SU-DHL-6 (cell line): ENCODE results near the gene IFIT3.
"Not testable (repeated sequence)": the region's sequence is repeated elsewhere in the genome, so short reads cannot be mapped to it uniquely, and the experiment has no call there.

Source experiments
- H2AFZ ChIP-seq: fragments of 200-600 bp; sonication (generic); 2 replicates; pipeline ENCODE4 v1.6.1; 2014; ENCODE audit warnings: low read depth, mild to moderate bottlenecking, moderate library complexity, mixed read lengths, antibody characterized with exemption, low read length; ENCODE audit not compliant: severe bottlenecking
- H3F3A ChIP-seq: fragments of 200-600 bp; shearing (Covaris generic); 2 replicates; pipeline ENCODE4 v1.6.0; 2016; ENCODE audit warnings: antibody characterized with exemption, mild to moderate bottlenecking; ENCODE audit not compliant: insufficient read depth
- H3K27ac ChIP-seq: fragments of 200-600 bp; sonication (generic); 2 replicates; pipeline ENCODE4 v1.5.1; 2016; ENCODE audit warnings: low read depth, mild to moderate bottlenecking, low read length, moderate library complexity, mixed read lengths
- H3K27me3 ChIP-seq: fragments of 200-600 bp; sonication (generic), shearing (Covaris generic); 2 replicates; pipeline ENCODE4 v1.6.0; 2014; ENCODE audit warnings: mild to moderate bottlenecking, low read length
- H3K36me3 ChIP-seq: fragments of 200-600 bp; sonication (generic); 2 replicates; pipeline ENCODE4 v1.6.1; 2014; ENCODE audit warnings: mild to moderate bottlenecking, low read length, mixed read lengths
- H3K4me2 ChIP-seq: fragments of 300-600, 200-600 bp; shearing (Covaris generic), sonication (generic); 2 replicates; pipeline ENCODE4 v1.6.0; 2014; ENCODE audit warnings: low read length, low read depth, mild to moderate bottlenecking; ENCODE audit not compliant: poor library complexity, severe bottlenecking
- H3K4me3 ChIP-seq: fragments of 200-600 bp; sonication (generic); 2 replicates; pipeline ENCODE4 v1.5.1; 2014; ENCODE audit warnings: antibody characterized with exemption, low read length, mild to moderate bottlenecking, mixed read lengths; ENCODE audit not compliant: insufficient read depth, poor library complexity, severe bottlenecking
- H3K79me2 ChIP-seq: fragments of 200-600 bp; sonication (generic); 2 replicates; pipeline ENCODE4 v1.6.1; 2014; ENCODE audit warnings: mild to moderate bottlenecking, low read length, moderate library complexity; ENCODE audit not compliant: insufficient read depth
- H3K9ac ChIP-seq: fragments of 200-600 bp; sonication (generic); 2 replicates; pipeline ENCODE4 v1.7.0; 2014; ENCODE audit warnings: mild to moderate bottlenecking, low read length
- H3K9me2 ChIP-seq: fragments of 200-600 bp; sonication (generic); replicated peaks from 2 replicates; pipeline ENCODE4 v1.6.1; 2014; ENCODE audit warnings: low read length; ENCODE audit not compliant: insufficient read depth
- H3K9me3 ChIP-seq: fragments of 200-600 bp; sonication (generic); 2 replicates; pipeline ENCODE4 v1.6.1; 2014; ENCODE audit warnings: low read length, mixed read lengths; ENCODE audit not compliant: insufficient read depth
- H4K20me1 ChIP-seq: fragments of 200-600 bp; sonication (generic); 2 replicates; pipeline ENCODE4 v1.6.1; 2014; ENCODE audit warnings: low read depth, mild to moderate bottlenecking, antibody characterized with exemption, low read length, moderate library complexity, mixed read lengths
- EZH2phosphoT487 ChIP-seq: fragments of 200-600 bp; sonication (generic), shearing (Covaris generic); conservative IDR thresholded peaks from 2 replicates; pipeline ENCODE4 v1.6.1; 2018; ENCODE audit warnings: mild to moderate bottlenecking, antibody characterized with exemption, low read length, moderate library complexity, mixed read lengths
- TF ChIP-seq, protein P1 (sequence below): fragments of 200-600 bp; sonication (generic); IDR thresholded peaks from one replicate; pipeline ENCODE4 v1.5.1; 2017; ENCODE audit warnings: antibody characterized with exemption, mild to moderate bottlenecking, low read length, moderate library complexity; ENCODE audit not compliant: insufficient read depth, poor library complexity, severe bottlenecking

IFIT3 gene

GRCh38 chr10:89329151-89329550 lies 1.4 kb downstream of the IFIT3 start:
- H3F3A ChIP-seq = peaks cover 17% of the 10 kb centered on the region
- H3K9me3 ChIP-seq = no peaks in the 10 kb centered on the region
- no peak overlapping the region for H3K4me2 ChIP-seq
- TF ChIP-seq, protein P1, sequence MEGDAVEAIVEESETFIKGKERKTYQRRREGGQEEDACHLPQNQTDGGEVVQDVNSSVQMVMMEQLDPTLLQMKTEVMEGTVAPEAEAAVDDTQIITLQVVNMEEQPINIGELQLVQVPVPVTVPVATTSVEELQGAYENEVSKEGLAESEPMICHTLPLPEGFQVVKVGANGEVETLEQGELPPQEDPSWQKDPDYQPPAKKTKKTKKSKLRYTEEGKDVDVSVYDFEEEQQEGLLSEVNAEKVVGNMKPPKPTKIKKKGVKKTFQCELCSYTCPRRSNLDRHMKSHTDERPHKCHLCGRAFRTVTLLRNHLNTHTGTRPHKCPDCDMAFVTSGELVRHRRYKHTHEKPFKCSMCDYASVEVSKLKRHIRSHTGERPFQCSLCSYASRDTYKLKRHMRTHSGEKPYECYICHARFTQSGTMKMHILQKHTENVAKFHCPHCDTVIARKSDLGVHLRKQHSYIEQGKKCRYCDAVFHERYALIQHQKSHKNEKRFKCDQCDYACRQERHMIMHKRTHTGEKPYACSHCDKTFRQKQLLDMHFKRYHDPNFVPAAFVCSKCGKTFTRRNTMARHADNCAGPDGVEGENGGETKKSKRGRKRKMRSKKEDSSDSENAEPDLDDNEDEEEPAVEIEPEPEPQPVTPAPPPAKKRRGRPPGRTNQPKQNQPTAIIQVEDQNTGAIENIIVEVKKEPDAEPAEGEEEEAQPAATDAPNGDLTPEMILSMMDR = no peak
- no peak for TF ChIP-seq EZH2phosphoT487
- no peaks in the 10 kb centered on the region for H3K79me2 ChIP-seq
- no peaks in the 10 kb centered on the region for H3K36me3 ChIP-seq
- H3K9me2 ChIP-seq = no peaks in the 10 kb centered on the region
- no peaks in the 10 kb centered on the region for H3K27me3 ChIP-seq
- H2AFZ ChIP-seq = no peak overlapping the region
- H4K20me1 ChIP-seq = no peaks in the 10 kb centered on the region
- H3K9ac ChIP-seq = no peak overlapping the region
- no peak overlapping the region for H3K4me3 ChIP-seq
- H3K27ac ChIP-seq = no peak overlapping the region

DNA sequence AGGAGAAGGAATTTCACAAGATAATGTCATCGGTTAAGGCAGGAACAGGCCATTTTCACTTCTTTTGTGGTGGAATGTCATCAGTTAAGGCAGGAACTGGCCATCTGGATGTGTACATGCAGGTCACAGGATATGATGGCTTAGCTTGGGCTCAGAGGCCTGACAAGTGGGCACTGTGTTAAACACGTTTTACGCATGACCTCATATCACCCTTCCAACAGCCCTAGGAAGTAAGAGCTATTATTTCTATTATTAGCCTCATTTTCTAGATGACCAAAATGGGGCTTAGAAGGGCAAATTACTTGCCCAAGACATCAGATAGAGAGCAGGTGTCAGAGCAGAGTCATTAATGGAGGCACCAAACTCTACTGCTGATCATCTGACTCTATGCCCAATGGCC lies 2.2 kb downstream of the IFIT3 start:
- not testable (repeated sequence) for H3K27ac ChIP-seq, H3K9ac ChIP-seq, H4K20me1 ChIP-seq, H2AFZ ChIP-seq, H3K9me3 ChIP-seq, H3K79me2 ChIP-seq, H3K27me3 ChIP-seq, H3K9me2 ChIP-seq, H3K4me3 ChIP-seq, H3K36me3 ChIP-seq, H3K4me2 ChIP-seq
- peaks cover 17% of the 10 kb centered on the region for H3F3A ChIP-seq

- H4K20me1 ChIP-seq = no peaks in the 10 kb centered on the region
- H3K9me3 ChIP-seq = no peaks in the 10 kb centered on the region
- H3K79me2 ChIP-seq = no peaks in the 10 kb centered on the region
- no peak overlapping the region for H3K4me3 ChIP-seq
- TF ChIP-seq, protein P1 = no peak
- TF ChIP-seq EZH2phosphoT487 = no peak
- H3F3A ChIP-seq = peaks cover 17% of the 10 kb centered on the region
- no peak overlapping the region for H3K27ac ChIP-seq
- H3K27me3 ChIP-seq = no peaks in the 10 kb centered on the region
- no peak overlapping the region for H3K9ac ChIP-seq
- H2AFZ ChIP-seq = no peak overlapping the region
- H3K36me3 ChIP-seq = no peaks in the 10 kb centered on the region
- H3K4me2 ChIP-seq = no peak overlapping the region
- H3K9me2 ChIP-seq = no peaks in the 10 kb centered on the region
Observed at GRCh38 chr10:89330537-89331212, 2.9 kb downstream of the IFIT3 start.

GRCh38 chr10:89331487-89332122 lies 3.8 kb downstream of the IFIT3 start:
- H3K4me2 ChIP-seq = peak overlapping the region; percentile 47
- not testable (repeated sequence) for H3K36me3 ChIP-seq, H3K27me3 ChIP-seq, H4K20me1 ChIP-seq, H3K4me3 ChIP-seq, H3K79me2 ChIP-seq, H3K9me2 ChIP-seq, H3K9ac ChIP-seq, H2AFZ ChIP-seq, H3K27ac ChIP-seq, H3K9me3 ChIP-seq
- H3F3A ChIP-seq = peaks cover 17% of the 10 kb centered on the region
